Omental fat pad (tissue), 4 donors: Measurements from ENCODE around the gene ZNF275. TPM values are rescaled to one million over a fixed set of nuclear protein-coding genes. Genes with fewer than 3 reads are reported as not detected.

Experiments
- ATAC-seq: fragments of 150-250 bp; one replicate; pipeline ENCODE4 v1.9.1; 2016; ENCODE audit warnings: mild to moderate bottlenecking, moderate library complexity; ENCODE audit not compliant: low FRiP score
- DNase-seq: peaks from one replicate; pipeline ENCODE4 v3.0.0-alpha.2; 2019; ENCODE audit warnings: low spot score
- CTCF ChIP-seq, 3 donors: fragments of 450-650 bp; IDR thresholded peaks; one replicate each; pipeline ENCODE4 v1.5.1; 2016 to 2017; ENCODE audit warnings: antibody characterized with exemption in 3 of 3, mild to moderate bottlenecking in 3 of 3, moderate library complexity in 2 of 3
- total RNA-seq, 4 donors: library from RNA; depleted of rRNA; stranded (reverse); fragments of >200 nt; gene quantifications; one replicate each; pipeline ENCODE4 v1.1.0, GENCODE V29; 2016

Gene ZNF275
- total RNA-seq, 4 donors from 2014 or later, result 14.6 to 45.4 (median 19.5) TPM

GRCh38 chrX:153348421-153348820 is 14.5 kb downstream of the ZNF275 start:
- no peak for DNase-seq
- TF ChIP-seq CTCF (IDR thresholded peaks at IDR 0.05), result no peak
- ATAC-seq, result no peak

GRCh38 chrX:153349952-153350351 is 16.0 kb downstream of the ZNF275 start:
- DNase-seq, result no peak
- no peak for ATAC-seq
- TF ChIP-seq CTCF (IDR thresholded peaks at IDR 0.05), result no peak

- no peak for TF ChIP-seq CTCF (IDR thresholded peaks at IDR 0.05)
- DNase-seq (no peak), ATAC-seq (no peak)
Measured at GRCh38 chrX:153351981-153352380, 18.0 kb downstream of the ZNF275 start.

GRCh38 chrX:153352858-153353257 is 18.9 kb downstream of the ZNF275 start:
- ATAC-seq (no peak), DNase-seq (no peak)
- TF ChIP-seq CTCF (IDR thresholded peaks at IDR 0.05), result no peak

- no peak for ATAC-seq
- DNase-seq, result no peak
- no peak for TF ChIP-seq CTCF (IDR thresholded peaks at IDR 0.05)
Measured at GRCh38 chrX:153353416-153353815, 19.5 kb downstream of the ZNF275 start.

GRCh38 chrX:153357877-153358276 is 23.9 kb downstream of the ZNF275 start:
- ATAC-seq (no peak), DNase-seq (no peak)
- TF ChIP-seq CTCF (IDR thresholded peaks at IDR 0.05), result no peak

- ATAC-seq (no peak), DNase-seq (no peak)
- no peak for TF ChIP-seq CTCF (IDR thresholded peaks at IDR 0.05)
Measured at GRCh38 chrX:153361781-153362397, 27.9 kb downstream of the ZNF275 start.
